ENCODE measurements around the gene DISP3.

DNA sequence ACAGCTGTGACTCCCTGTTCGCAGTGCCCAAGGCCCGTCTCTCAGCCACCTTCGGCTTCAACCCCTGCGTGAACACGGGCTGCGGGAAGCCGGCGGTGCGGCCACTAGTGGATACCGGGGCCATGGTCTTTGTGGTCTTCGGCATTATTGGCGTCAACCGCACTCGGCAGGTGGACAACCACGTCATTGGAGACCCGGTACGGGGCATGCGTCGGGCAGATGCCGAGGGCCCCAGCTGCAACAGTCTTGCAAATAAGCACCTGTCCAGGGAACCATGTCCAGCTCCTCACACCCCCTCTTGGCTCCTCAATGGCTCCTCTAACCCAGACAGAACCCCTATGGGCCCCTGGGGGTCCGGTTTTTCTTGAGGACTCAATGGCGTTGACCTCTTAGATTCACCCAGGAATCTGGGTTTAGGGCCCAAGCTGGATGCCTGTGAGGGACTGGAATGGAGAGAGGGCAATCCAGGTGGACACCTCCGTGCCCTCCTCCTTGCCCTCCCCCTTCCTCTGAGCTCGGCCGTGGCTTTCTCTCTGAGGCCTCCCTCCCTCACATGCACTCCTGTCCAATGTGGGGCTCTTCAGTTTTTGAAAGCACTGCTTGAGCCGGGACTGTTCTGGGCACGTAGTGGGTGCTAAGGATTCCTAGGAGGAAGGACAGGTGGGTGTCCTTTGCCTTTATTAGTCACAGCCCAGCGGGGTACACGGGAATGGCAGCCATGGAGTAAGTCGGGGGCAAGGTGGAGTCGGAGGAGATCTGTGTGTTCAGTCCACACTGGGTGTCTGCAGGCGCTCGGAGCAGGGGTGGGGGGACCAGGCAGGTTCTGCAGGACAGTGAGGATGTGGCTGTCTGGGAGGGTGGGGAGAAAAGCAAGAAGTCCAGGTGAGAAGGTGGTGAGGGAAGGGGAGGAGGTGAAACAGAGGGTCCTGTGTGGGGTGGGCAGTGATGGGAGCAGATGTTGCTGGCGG lies 51.1 kb downstream of the DISP3 start:
- TF ChIP-seq CTCF (IDR thresholded peaks at IDR 0.05): no peak
- no peak for TF ChIP-seq ZFX (IDR thresholded peaks at IDR 0.05; ENCODE audit: borderline replicate concordance)

Measured in 22Rv1 (cell line).